ENCODE data around the gene GPER1. TPM values are rescaled to one million over a fixed set of nuclear protein-coding genes. Genes with fewer than 3 reads are reported as not detected.
A peak's percentile ranks its signal among the peaks of the same experiment; 100 is the strongest.

GPER1 gene
- total RNA-seq, 2 experiments from 2014 or later, result 0.08 TPM; not detected in 1

GRCh38 chr7:1055956-1056784, 31.7 kb upstream of the GPER1 start:
- peaks cover 8% of the 10 kb centered on the region for H3K36me3 Mint-ChIP-seq (ENCODE audit: low read depth)
- CTCF ChIA-PET, result interaction anchor here (0.6 to 6.6 kb wide), 4 partner anchors 10 to 63 kb away, joined by 3 to 48 read pairs (median 6); no protein-coding TSS in a partner anchor
- peak overlapping the region; percentile 82 for H3K4me3 Mint-ChIP-seq
- peaks cover 43% of the 10 kb centered on the region for H3K4me1 Mint-ChIP-seq
- no peak for DNase-seq
- H3K9me3 Mint-ChIP-seq, result no peaks in the 10 kb centered on the region
- no peak overlapping the region for H3K27ac Mint-ChIP-seq
- H3K27me3 Mint-ChIP-seq, result no peaks in the 10 kb centered on the region
- POLR2A ChIA-PET, result no interaction called here

GRCh38 chr7:1056785-1057410, 31.0 kb upstream of the GPER1 start:
- no peaks in the 10 kb centered on the region for H3K27me3 Mint-ChIP-seq
- H3K27ac Mint-ChIP-seq, result no peak overlapping the region
- POLR2A ChIA-PET, result no interaction called here
- peaks cover 8% of the 10 kb centered on the region for H3K36me3 Mint-ChIP-seq (ENCODE audit: low read depth)
- no peaks in the 10 kb centered on the region for H3K9me3 Mint-ChIP-seq
- peaks cover 39% of the 10 kb centered on the region for H3K4me1 Mint-ChIP-seq
- H3K4me3 Mint-ChIP-seq, result no peak overlapping the region
- no peak for DNase-seq
- CTCF ChIA-PET, result interaction anchor here (1.8 to 6.6 kb wide), 4 partner anchors 9 to 120 kb away, joined by 4 to 48 read pairs (median 10); partner anchors contain the start of gene GPR146

GRCh38 chr7:1057416-1058291, 30.3 kb upstream of the GPER1 start:
- CTCF ChIA-PET, result interaction anchor here (1.0 to 6.6 kb wide), 7 partner anchors 8 to 119 kb away, joined by 3 to 48 read pairs (median 5); partner anchors contain the start of gene GPR146
- DNase-seq, result no peak

GRCh38 chr7:1058311-1058710, 29.6 kb upstream of the GPER1 start:
- Mint-ChIP-seq H3K36me3 (ENCODE audit: low read depth) (peaks cover 8% of the 10 kb centered on the region), H3K27me3 (no peaks in the 10 kb centered on the region), H3K4me1 (peaks cover 36% of the 10 kb centered on the region), H3K27ac (no peak overlapping the region), H3K4me3 (no peak overlapping the region), H3K9me3 (no peaks in the 10 kb centered on the region)
- POLR2A ChIA-PET, result no interaction called here
- CTCF ChIA-PET, result interaction anchor here (0.8 to 6.6 kb wide), 7 partner anchors 9 to 118 kb away, joined by 3 to 48 read pairs (median 4); partner anchors contain the start of gene GPR146
- DNase-seq, result no peak

More at GRCh38 chr7:1057416-1058291, 30.3 kb upstream of the GPER1 start:
- Mint-ChIP-seq H3K9me3 (no peaks in the 10 kb centered on the region), H3K27ac (no peak overlapping the region), H3K36me3 (ENCODE audit: low read depth) (peaks cover 8% of the 10 kb centered on the region), H3K4me3 (no peak overlapping the region), H3K27me3 (no peaks in the 10 kb centered on the region), H3K4me1 (peaks cover 36% of the 10 kb centered on the region)
- POLR2A ChIA-PET, result no interaction called here

- Mint-ChIP-seq H3K4me1 (peaks cover 36% of the 10 kb centered on the region), H3K9me3 (no peaks in the 10 kb centered on the region), H3K27ac (peak overlapping the region; percentile 69), H3K27me3 (no peaks in the 10 kb centered on the region), H3K36me3 (ENCODE audit: low read depth) (peaks cover 8% of the 10 kb centered on the region), H3K4me3 (no peak overlapping the region)
- ChIA-PET POLR2A (interaction anchor here (0.5 kb wide), 1 partner anchor 18 kb away, joined by 3 read pairs; no protein-coding TSS in a partner anchor), CTCF (interaction anchor here (0.8 to 6.6 kb wide), 7 partner anchors 9 to 118 kb away, joined by 3 to 48 read pairs (median 4); partner anchors contain the start of gene GPR146)
- DNase-seq, result peak; percentile 28
Measured at GRCh38 chr7:1058821-1059199, 29.1 kb upstream of the GPER1 start.

- DNase-seq, result peak; percentile 28
- Mint-ChIP-seq H3K4me1 (peaks cover 30% of the 10 kb centered on the region), H3K27ac (peak overlapping the region; percentile 69), H3K27me3 (no peaks in the 10 kb centered on the region), H3K4me3 (no peak overlapping the region), H3K36me3 (ENCODE audit: low read depth) (peaks cover 6% of the 10 kb centered on the region), H3K9me3 (no peaks in the 10 kb centered on the region)
- ChIA-PET POLR2A (interaction anchor here (0.5 kb wide), 1 partner anchor 18 kb away, joined by 3 read pairs; no protein-coding TSS in a partner anchor), CTCF (interaction anchor here (0.8 to 6.6 kb wide), 8 partner anchors 8 to 81 kb away, joined by 3 to 48 read pairs (median 4); partner anchors contain the start of gene GPR146)
Measured at GRCh38 chr7:1059200-1060091, 28.5 kb upstream of the GPER1 start.

GRCh38 chr7:1060315-1061072, 27.4 kb upstream of the GPER1 start:
- peaks cover 24% of the 10 kb centered on the region for H3K4me1 Mint-ChIP-seq
- peaks cover 4% of the 10 kb centered on the region for H3K36me3 Mint-ChIP-seq (ENCODE audit: low read depth)
- H3K4me3 Mint-ChIP-seq, result no peak overlapping the region
- no peak overlapping the region for H3K27ac Mint-ChIP-seq
- CTCF ChIA-PET, result interaction anchor here (0.9 to 1.6 kb wide), 3 partner anchors 9 to 133 kb away, joined by 3 to 13 read pairs (median 4); no protein-coding TSS in a partner anchor
- POLR2A ChIA-PET, result no interaction called here
- no peak for DNase-seq
- H3K27me3 Mint-ChIP-seq, result no peaks in the 10 kb centered on the region
- H3K9me3 Mint-ChIP-seq, result no peaks in the 10 kb centered on the region

- POLR2A ChIA-PET, result no interaction called here
- H3K27me3 Mint-ChIP-seq, result no peaks in the 10 kb centered on the region
- CTCF ChIA-PET, result interaction anchor here (1.0 to 1.6 kb wide), 2 partner anchors 68 to 134 kb away, joined by 3 to 13 read pairs; no protein-coding TSS in a partner anchor
- no peaks in the 10 kb centered on the region for H3K9me3 Mint-ChIP-seq
- DNase-seq, result no peak
- peaks cover 4% of the 10 kb centered on the region for H3K36me3 Mint-ChIP-seq (ENCODE audit: low read depth)
- peaks cover 23% of the 10 kb centered on the region for H3K4me1 Mint-ChIP-seq
- H3K27ac Mint-ChIP-seq, result no peak overlapping the region
- no peak overlapping the region for H3K4me3 Mint-ChIP-seq
Measured at GRCh38 chr7:1061180-1061579, 26.7 kb upstream of the GPER1 start.

GRCh38 chr7:1062296-1063294, 25.3 kb upstream of the GPER1 start:
- peaks cover 23% of the 10 kb centered on the region for H3K4me1 Mint-ChIP-seq
- DNase-seq, result no peak
- H3K9me3 Mint-ChIP-seq, result no peaks in the 10 kb centered on the region
- CTCF ChIA-PET, result interaction anchor here (7.2 kb wide), 1 partner anchor 68 kb away, joined by 154 read pairs; no protein-coding TSS in a partner anchor
- H3K27ac Mint-ChIP-seq, result no peak overlapping the region
- peaks cover 4% of the 10 kb centered on the region for H3K36me3 Mint-ChIP-seq (ENCODE audit: low read depth)
- H3K27me3 Mint-ChIP-seq, result no peaks in the 10 kb centered on the region
- POLR2A ChIA-PET, result no interaction called here
- H3K4me3 Mint-ChIP-seq, result no peak overlapping the region

- peak overlapping the region; percentile 14 for H3K27ac Mint-ChIP-seq
- no peak for DNase-seq
- H3K9me3 Mint-ChIP-seq, result no peaks in the 10 kb centered on the region
- POLR2A ChIA-PET, result no interaction called here
- H3K36me3 Mint-ChIP-seq (ENCODE audit: low read depth), result peaks cover 4% of the 10 kb centered on the region
- no peaks in the 10 kb centered on the region for H3K27me3 Mint-ChIP-seq
- H3K4me3 Mint-ChIP-seq, result no peak overlapping the region
- CTCF ChIA-PET, result interaction anchor here (7.2 kb wide), 1 partner anchor 69 kb away, joined by 154 read pairs; no protein-coding TSS in a partner anchor
- peaks cover 20% of the 10 kb centered on the region for H3K4me1 Mint-ChIP-seq
Measured at GRCh38 chr7:1063361-1063760, 24.6 kb upstream of the GPER1 start.

All from activated CD4-positive, alpha-beta T cell treated with anti-CD3 and anti-CD28 coated beads, Interleukin-2, amount 10 ng/mL, durations not matched to agents 7 days and 5 days (primary cell).